ENCODE results near the gene KNDC1.
"Not testable (repeated sequence)": the region's sequence is repeated elsewhere in the genome, so short reads cannot be mapped to it uniquely, and the experiment has no call there.

The KNDC1 gene

GRCh38 chr10:133159950-133160825 is at the start of gene KNDC1:
TSS of gene KNDC1 (plus strand) at chr10:133160219. CDS start at chr10:133160468, 249 bp downstream.
- no peak for DNase-seq (ENCODE audit: low read depth in 2 of 2)

GRCh38 chr10:133110609-133111275 is 49.3 kb upstream of the KNDC1 start:
- DNase-seq (ENCODE audit: low read depth in 2 of 2): no peak

- not testable (repeated sequence) for DNase-seq (ENCODE audit: low read depth in 2 of 2)
These were observed 48.4 kb upstream of the KNDC1 start for GRCh38 chr10:133111640-133112039.

GRCh38 chr10:133113146-133113830 is 46.7 kb upstream of the KNDC1 start:
- DNase-seq (ENCODE audit: low read depth in 2 of 2): no peak

- no peak for DNase-seq (ENCODE audit: low read depth in 2 of 2)
These were observed 46.2 kb upstream of the KNDC1 start for GRCh38 chr10:133113847-133114246.

- no peak for DNase-seq (ENCODE audit: low read depth in 2 of 2)
These were observed 45.8 kb upstream of the KNDC1 start for GRCh38 chr10:133114251-133114650.

GRCh38 chr10:133114726-133115452 is 45.1 kb upstream of the KNDC1 start:
- no peak for DNase-seq (ENCODE audit: low read depth in 2 of 2)

GRCh38 chr10:133115453-133115842 is 44.6 kb upstream of the KNDC1 start:
- DNase-seq (ENCODE audit: low read depth in 2 of 2): no peak

GRCh38 chr10:133115976-133116375 is 44.0 kb upstream of the KNDC1 start:
- no peak for DNase-seq (ENCODE audit: low read depth in 2 of 2)

- DNase-seq (ENCODE audit: low read depth in 2 of 2): no peak
These were observed 43.6 kb upstream of the KNDC1 start for GRCh38 chr10:133116455-133116854.

GRCh38 chr10:133117036-133117687 is 42.9 kb upstream of the KNDC1 start:
- DNase-seq (ENCODE audit: low read depth in 2 of 2): no peak

- DNase-seq (ENCODE audit: low read depth in 2 of 2): no peak
These were observed 42.3 kb upstream of the KNDC1 start for GRCh38 chr10:133117688-133118071.

- DNase-seq (ENCODE audit: low read depth in 2 of 2): no peak
These were observed 38.5 kb upstream of the KNDC1 start for GRCh38 chr10:133121479-133121878.

GRCh38 chr10:133122171-133122935 is 37.7 kb upstream of the KNDC1 start:
- no peak for DNase-seq (ENCODE audit: low read depth in 2 of 2)

- no peak for DNase-seq (ENCODE audit: low read depth in 2 of 2)
These were observed 36.8 kb upstream of the KNDC1 start for GRCh38 chr10:133123050-133123745.

GRCh38 chr10:133123746-133124356 is 36.2 kb upstream of the KNDC1 start:
- no peak for DNase-seq (ENCODE audit: low read depth in 2 of 2)

- DNase-seq (ENCODE audit: low read depth in 2 of 2): no peak
These were observed 35.4 kb upstream of the KNDC1 start for GRCh38 chr10:133124357-133125211.

GRCh38 chr10:133125901-133126300 is 34.1 kb upstream of the KNDC1 start:
- DNase-seq (ENCODE audit: low read depth in 2 of 2): no peak
